ENCODE measurements around the gene C11orf42.

- TF ChIP-seq CTCF (IDR thresholded peaks at IDR 0.05) (no peak), POLR2A (IDR thresholded peaks at IDR 0.05; ENCODE audit: low read depth) (no peak)
Observed at GRCh38 chr11:6175440-6175839, 29.9 kb upstream of the C11orf42 start.
